ENCODE measurements around the gene NXF1. TPM values are rescaled to one million over a fixed set of nuclear protein-coding genes. Genes with fewer than 3 reads are reported as not detected.

Gene NXF1
- total and polyA plus RNA-seq, 10 donors, result 83.1 to 271 (median 118) TPM

- no peak for DNase-seq
- H3K4me3 ChIP-seq, result no peak overlapping the region
- no peak overlapping the region for H3K27ac ChIP-seq
- H3K4me1 ChIP-seq, result peaks cover 4 to 25% (median 13%) of the 10 kb centered on the region in 6 donors
- intact Hi-C loops (cut with DNase I; ENCODE audit: low total_unique reads), result no loop called here
- no peaks in the 10 kb centered on the region for H3K9me3 ChIP-seq
- TF ChIP-seq POLR2AphosphoS5 (IDR thresholded peaks at IDR 0.05) (no peak), POLR2A (IDR thresholded peaks at IDR 0.05) (no peak), CTCF (IDR thresholded peaks at IDR 0.05 in 8 of 11, conservative IDR thresholded peaks at IDR 0.05 in 3 of 11) (no peak)
- H3K36me3 ChIP-seq, result peaks cover 0 to 52% (median under 1%) of the 10 kb centered on the region in 6 donors
- WGBS, 5 donors, result 34 to 50% (median 37%) methylated on average over 1 of the region's 1 CpG
- no peaks in the 10 kb centered on the region for H3K27me3 ChIP-seq (replicated peaks in 1 of 7)
Measured at GRCh38 chr11:62810748-62811147, 5.5 kb upstream of the NXF1 start.

- intact Hi-C loops (cut with DNase I; ENCODE audit: low total_unique reads), result no loop called here
- Histone ChIP-seq H3K27me3 (replicated peaks in 1 of 7) (no peaks in the 10 kb centered on the region), H3K27ac (peak overlapping the region in 7 of 8 donors; percentile 95 to 99 (median 97)), H3K9me3 (no peaks in the 10 kb centered on the region), H3K4me1 (peaks cover 13 to 58% (median 41%) of the 10 kb centered on the region in 6 donors), H3K36me3 (peaks cover 3 to 38% (median 19%) of the 10 kb centered on the region in 6 donors), H3K4me3 (peak overlapping the region in 1 of 8 donors; percentile 86)
- no peak for DNase-seq
- WGBS, 5 donors, result 49 to 77% (median 60%) methylated on average over 5 of the region's 5 CpGs
- TF ChIP-seq POLR2AphosphoS5 (IDR thresholded peaks at IDR 0.05) (peak in 2 of 3 donors; percentile 45 to 50), CTCF (IDR thresholded peaks at IDR 0.05 in 8 of 11, conservative IDR thresholded peaks at IDR 0.05 in 3 of 11) (no peak)
Measured at GRCh38 chr11:62806611-62807121, 1.4 kb upstream of the NXF1 start.

- TF ChIP-seq POLR2A (IDR thresholded peaks at IDR 0.05) (no peak), POLR2AphosphoS5 (IDR thresholded peaks at IDR 0.05) (no peak), CTCF (IDR thresholded peaks at IDR 0.05 in 8 of 11, conservative IDR thresholded peaks at IDR 0.05 in 3 of 11) (no peak)
- DNase-seq, result no peak
- peak overlapping the region; percentile 87 to 99 (median 96) for H3K27ac ChIP-seq
- intact Hi-C loops (cut with DNase I; ENCODE audit: low total_unique reads), result no loop called here
- 22 to 31% (median 28%) methylated on average over 12 of the region's 12 CpGs for WGBS, 5 donors
- peaks cover 3 to 44% (median 26%) of the 10 kb centered on the region in 6 donors for H3K36me3 ChIP-seq
- no peaks in the 10 kb centered on the region for H3K9me3 ChIP-seq
- H3K4me3 ChIP-seq, result peak overlapping the region; percentile 68 to 94 (median 86)
- H3K4me1 ChIP-seq, result peaks cover 13 to 65% (median 42%) of the 10 kb centered on the region in 6 donors
- no peaks in the 10 kb centered on the region for H3K27me3 ChIP-seq (replicated peaks in 1 of 7)
Measured at GRCh38 chr11:62805961-62806441, 761 bp upstream of the NXF1 start.

- Histone ChIP-seq H3K27ac (peak overlapping the region; percentile 86 to 99 (median 96)), H3K4me3 (peak overlapping the region; percentile 68 to 94 (median 86)), H3K27me3 (replicated peaks in 1 of 7) (no peaks in the 10 kb centered on the region), H3K9me3 (no peaks in the 10 kb centered on the region), H3K4me1 (peaks cover 13 to 68% (median 43%) of the 10 kb centered on the region in 6 donors), H3K36me3 (peaks cover 11 to 56% (median 41%) of the 10 kb centered on the region in 6 donors)
- DNase-seq, result no peak
- TF ChIP-seq POLR2A (IDR thresholded peaks at IDR 0.05), result no peak
- TF ChIP-seq POLR2AphosphoS5 (IDR thresholded peaks at IDR 0.05), result no peak
- TF ChIP-seq CTCF (IDR thresholded peaks at IDR 0.05 in 8 of 11, conservative IDR thresholded peaks at IDR 0.05 in 3 of 11), result no peak
- 3 to 7% (median 4%) methylated on average over 14 of the region's 14 CpGs for WGBS, 5 donors
- intact Hi-C loops (cut with DNase I; ENCODE audit: low total_unique reads), result no loop called here
Measured at GRCh38 chr11:62804310-62805075, 747 bp downstream of the NXF1 start.

All from spleen (tissue), 11 donors.